Testis (tissue), 2 donors: ENCODE measurements around the gene SCGB3A1.

Source experiments
- POLR2A ChIP-seq: fragments of 450-650 bp; IDR thresholded peaks from one replicate; pipeline ENCODE4 v1.6.1; 2017; ENCODE audit warnings: antibody characterized with exemption, mild to moderate bottlenecking, moderate library complexity
- TF ChIP-seq, protein P1 (sequence below), 3 experiments: fragments of 450-650 bp in 2 of 3; fragments of 200-600 bp in 1 of 3; sonication (generic) in 1 of 3; IDR thresholded peaks; one replicate each; pipeline ENCODE4 v1.5.1; 2016 to 2019; ENCODE audit warnings: antibody characterized with exemption in 3 of 3, mild to moderate bottlenecking in 2 of 3, moderate library complexity in 1 of 3

DNA sequence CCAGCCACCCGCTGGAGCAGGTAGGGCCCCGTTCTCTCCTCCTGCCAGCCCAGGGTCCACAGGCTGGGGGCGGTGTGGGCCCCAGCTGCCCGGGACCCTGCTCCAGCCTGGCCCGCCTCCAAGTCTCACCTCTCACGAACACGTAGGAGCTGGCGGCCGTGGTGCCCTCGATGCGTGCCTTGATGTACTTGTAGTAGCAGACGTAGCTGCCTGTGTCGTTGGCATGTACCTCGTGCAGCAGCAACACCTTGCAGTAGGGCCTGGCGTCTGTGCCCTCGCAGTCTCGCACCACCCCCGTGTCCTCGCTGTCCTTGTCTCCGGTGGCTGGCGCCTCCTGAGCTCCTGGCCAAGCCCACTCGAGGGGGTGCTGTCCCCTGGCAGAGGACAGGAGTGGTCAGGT is 39.1 kb upstream of the SCGB3A1 start:
- TF ChIP-seq POLR2A = no peak
- TF ChIP-seq, protein P1, sequence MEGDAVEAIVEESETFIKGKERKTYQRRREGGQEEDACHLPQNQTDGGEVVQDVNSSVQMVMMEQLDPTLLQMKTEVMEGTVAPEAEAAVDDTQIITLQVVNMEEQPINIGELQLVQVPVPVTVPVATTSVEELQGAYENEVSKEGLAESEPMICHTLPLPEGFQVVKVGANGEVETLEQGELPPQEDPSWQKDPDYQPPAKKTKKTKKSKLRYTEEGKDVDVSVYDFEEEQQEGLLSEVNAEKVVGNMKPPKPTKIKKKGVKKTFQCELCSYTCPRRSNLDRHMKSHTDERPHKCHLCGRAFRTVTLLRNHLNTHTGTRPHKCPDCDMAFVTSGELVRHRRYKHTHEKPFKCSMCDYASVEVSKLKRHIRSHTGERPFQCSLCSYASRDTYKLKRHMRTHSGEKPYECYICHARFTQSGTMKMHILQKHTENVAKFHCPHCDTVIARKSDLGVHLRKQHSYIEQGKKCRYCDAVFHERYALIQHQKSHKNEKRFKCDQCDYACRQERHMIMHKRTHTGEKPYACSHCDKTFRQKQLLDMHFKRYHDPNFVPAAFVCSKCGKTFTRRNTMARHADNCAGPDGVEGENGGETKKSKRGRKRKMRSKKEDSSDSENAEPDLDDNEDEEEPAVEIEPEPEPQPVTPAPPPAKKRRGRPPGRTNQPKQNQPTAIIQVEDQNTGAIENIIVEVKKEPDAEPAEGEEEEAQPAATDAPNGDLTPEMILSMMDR (IDR thresholded peaks at IDR 0.05) = no peak
